Type B pancreatic cell (in vitro differentiated cells): ENCODE data around the gene CNNM2. TPM values are rescaled to one million over a fixed set of nuclear protein-coding genes. Genes with fewer than 3 reads are reported as not detected.
A peak's percentile ranks its signal among the peaks of the same experiment; 100 is the strongest.
"Not testable (repeated sequence)": the region's sequence is repeated elsewhere in the genome, so short reads cannot be mapped to it uniquely, and the experiment has no call there.

Source experiments
- DNase-seq: peaks from one replicate; pipeline ENCODE4 v3.0.0; 2021; ENCODE audit warnings: mixed read lengths; ENCODE audit not compliant: unreplicated experiment; ENCODE audit errors: extremely low spot score
- H3K27ac Mint-ChIP-seq: 2 replicates; pipeline ENCODE4 v1.8.0; 2021; ENCODE audit warnings: mild to moderate bottlenecking, mixed read lengths
- H3K27me3 Mint-ChIP-seq: 2 replicates; pipeline ENCODE4 v1.8.0; 2021; ENCODE audit warnings: mixed read lengths
- H3K36me3 Mint-ChIP-seq: 2 replicates; pipeline ENCODE4 v1.8.0; 2021; ENCODE audit warnings: mixed read lengths
- H3K4me1 Mint-ChIP-seq: one replicate; pipeline ENCODE4 v1.8.0; 2021; ENCODE audit warnings: mixed read lengths; ENCODE audit not compliant: unreplicated experiment
- H3K4me3 Mint-ChIP-seq: 2 replicates; pipeline ENCODE4 v1.8.0; 2021; ENCODE audit warnings: mild to moderate bottlenecking, mixed read lengths
- H3K9me3 Mint-ChIP-seq: 2 replicates; pipeline ENCODE4 v1.8.0; 2021; ENCODE audit warnings: mixed read lengths
- CTCF ChIP-seq: fragments of 200-600 bp; sonication (generic); conservative IDR thresholded peaks from 2 replicates; pipeline ENCODE4 v1.5.0; 2021; ENCODE audit warnings: antibody characterized with exemption, mild to moderate bottlenecking
- total RNA-seq: library from RNA; stranded (reverse); gene quantifications from 2 replicates; pipeline ENCODE4 v1.2.1, GENCODE V29; 2021; ENCODE audit warnings: low replicate concordance

The CNNM2 gene
- total RNA-seq, 1 donor from 2014 or later: 9.8 TPM

- DNase-seq: no peak
- H3K9me3 Mint-ChIP-seq: no peaks in the 10 kb centered on the region
- no peaks in the 10 kb centered on the region for H3K4me1 Mint-ChIP-seq
- H3K27me3 Mint-ChIP-seq: no peaks in the 10 kb centered on the region
- no peak for TF ChIP-seq CTCF
- H3K4me3 Mint-ChIP-seq: no peak overlapping the region
- H3K36me3 Mint-ChIP-seq: no peaks in the 10 kb centered on the region
- H3K27ac Mint-ChIP-seq: no peak overlapping the region
These were observed 146.9 kb downstream of the CNNM2 start for GRCh38 chr10:103064956-103065355.

- no peaks in the 10 kb centered on the region for H3K4me1 Mint-ChIP-seq
- no peak overlapping the region for H3K4me3 Mint-ChIP-seq
- no peaks in the 10 kb centered on the region for H3K9me3 Mint-ChIP-seq
- DNase-seq: no peak
- H3K27me3 Mint-ChIP-seq: no peaks in the 10 kb centered on the region
- H3K36me3 Mint-ChIP-seq: no peaks in the 10 kb centered on the region
- no peak for TF ChIP-seq CTCF
- no peak overlapping the region for H3K27ac Mint-ChIP-seq
These were observed 148.3 kb downstream of the CNNM2 start for GRCh38 chr10:103066141-103067098.

GRCh38 chr10:103067099-103067477, 149.0 kb downstream of the CNNM2 start:
- H3K27ac Mint-ChIP-seq, H3K36me3 Mint-ChIP-seq, DNase-seq: not testable (repeated sequence)

GRCh38 chr10:103067484-103067883, 149.4 kb downstream of the CNNM2 start:
- no peak overlapping the region for H3K4me3 Mint-ChIP-seq
- peak overlapping the region; percentile 1 for H3K27ac Mint-ChIP-seq
- H3K27me3 Mint-ChIP-seq: no peaks in the 10 kb centered on the region
- no peaks in the 10 kb centered on the region for H3K4me1 Mint-ChIP-seq
- no peak for TF ChIP-seq CTCF
- no peaks in the 10 kb centered on the region for H3K9me3 Mint-ChIP-seq
- DNase-seq: no peak
- no peaks in the 10 kb centered on the region for H3K36me3 Mint-ChIP-seq

More at GRCh38 chr10:103067099-103067477, 149.0 kb downstream of the CNNM2 start:
- H3K4me1 Mint-ChIP-seq, H3K4me3 Mint-ChIP-seq, H3K27me3 Mint-ChIP-seq, H3K9me3 Mint-ChIP-seq: not testable (repeated sequence)

GRCh38 chr10:103067956-103068355, 149.9 kb downstream of the CNNM2 start:
- H3K36me3 Mint-ChIP-seq: no peaks in the 10 kb centered on the region

More at GRCh38 chr10:103067956-103068355, 149.9 kb downstream of the CNNM2 start:
- Mint-ChIP-seq H3K27me3 (no peaks in the 10 kb centered on the region), H3K4me3 (no peak overlapping the region), H3K4me1 (no peaks in the 10 kb centered on the region), H3K27ac (no peak overlapping the region), H3K9me3 (no peaks in the 10 kb centered on the region)
- no peak for DNase-seq
- no peak for TF ChIP-seq CTCF
